Trophoblast cell (in vitro differentiated cells and primary cell): ENCODE measurements around the gene EFCAB5.

Experiments used
- DNase-seq, 2 donors: peaks; one replicate each; pipeline ENCODE4 v3.0.0-alpha.2; 2016
- H2AFZ ChIP-seq: 2 replicates; pipeline ENCODE4 v1.6.1; 2013; ENCODE audit warnings: low read length, moderate library complexity, mild to moderate bottlenecking; ENCODE audit not compliant: insufficient read depth, poor library complexity
- H2AK5ac ChIP-seq: 2 replicates; pipeline ENCODE4 v1.6.1; 2013; ENCODE audit warnings: mild to moderate bottlenecking, low read length
- H2BK120ac ChIP-seq: 2 replicates; pipeline ENCODE4 v1.6.1; 2013; ENCODE audit warnings: low read length, mild to moderate bottlenecking, moderate library complexity; ENCODE audit not compliant: insufficient read depth, poor library complexity
- H2BK12ac ChIP-seq: 2 replicates; pipeline ENCODE4 v1.6.1; 2013; ENCODE audit warnings: mild to moderate bottlenecking, low read length, moderate library complexity
- H2BK5ac ChIP-seq: 2 replicates; pipeline ENCODE4 v1.6.1; 2013; ENCODE audit warnings: low read length, low read depth, moderate library complexity, mild to moderate bottlenecking; ENCODE audit not compliant: poor library complexity
- H3K14ac ChIP-seq: 2 replicates; pipeline ENCODE4 v1.6.1; 2013; ENCODE audit warnings: mild to moderate bottlenecking, low read length
- H3K18ac ChIP-seq: 2 replicates; pipeline ENCODE4 v1.6.1; 2013; ENCODE audit warnings: mild to moderate bottlenecking, low read length
- H3K23ac ChIP-seq: 2 replicates; pipeline ENCODE4 v1.6.1; 2013; ENCODE audit warnings: low read length
- H3K27ac ChIP-seq: 2 replicates; pipeline ENCODE4 v1.5.1; 2013; ENCODE audit warnings: low read depth, mild to moderate bottlenecking, inconsistent platforms, low read length, moderate library complexity
- H3K27me3 ChIP-seq: 2 replicates; pipeline ENCODE4 v1.6.1; 2013; ENCODE audit warnings: inconsistent platforms, mild to moderate bottlenecking, low read length, moderate library complexity; ENCODE audit not compliant: insufficient read depth
- H3K36me3 ChIP-seq, 2 experiments: 1 replicate in 1 of 2; 2 replicates in 1 of 2; pipeline ENCODE4 v1.6.1; 2013; ENCODE audit warnings: low read length in 2 of 2, mild to moderate bottlenecking in 2 of 2, moderate library complexity in 1 of 2; ENCODE audit not compliant: insufficient read depth in 2 of 2, control insufficient read depth in 1 of 2
- H3K4ac ChIP-seq: 2 replicates; pipeline ENCODE4 v1.6.1; 2013; ENCODE audit warnings: low read depth, mild to moderate bottlenecking, low read length, moderate library complexity
- H3K4me1 ChIP-seq, 2 experiments: 1 replicate in 1 of 2; 2 replicates in 1 of 2; pipeline ENCODE4 v1.6.1; 2013; ENCODE audit warnings: low read length in 2 of 2, mild to moderate bottlenecking in 2 of 2, moderate library complexity in 1 of 2; ENCODE audit not compliant: insufficient read depth in 2 of 2, control insufficient read depth in 1 of 2
- H3K4me2 ChIP-seq: 2 replicates; pipeline ENCODE4 v1.6.1; 2013; ENCODE audit warnings: inconsistent platforms, mild to moderate bottlenecking, low read length, moderate library complexity
- H3K4me3 ChIP-seq: 2 replicates; pipeline ENCODE4 v1.5.1; 2013; ENCODE audit warnings: mild to moderate bottlenecking, low read depth, low read length, inconsistent platforms
- H3K79me1 ChIP-seq: one replicate; pipeline ENCODE4 v1.6.1; 2013; ENCODE audit warnings: low read length
- H3K79me2 ChIP-seq: 2 replicates; pipeline ENCODE4 v1.6.1; 2013; ENCODE audit warnings: low read length, mild to moderate bottlenecking; ENCODE audit not compliant: control insufficient read depth, insufficient read depth, poor library complexity
- H3K9ac ChIP-seq: 2 replicates; pipeline ENCODE4 v1.6.1; 2013; ENCODE audit warnings: mild to moderate bottlenecking, low read length
- H3K9me3 ChIP-seq: 2 replicates; pipeline ENCODE4 v1.6.1; 2013; ENCODE audit warnings: low read depth, mild to moderate bottlenecking, control low read depth, inconsistent platforms, low read length; ENCODE audit not compliant: insufficient read depth
- H4K12ac ChIP-seq: 2 replicates; pipeline ENCODE4 v1.6.1; 2013; ENCODE audit warnings: low read depth, mild to moderate bottlenecking, low read length, moderate library complexity
- H4K8ac ChIP-seq: 2 replicates; pipeline ENCODE4 v1.6.1; 2013; ENCODE audit warnings: low read depth, mild to moderate bottlenecking, low read length, moderate library complexity
- H4K91ac ChIP-seq: one replicate; pipeline ENCODE4 v1.6.1; 2013; ENCODE audit warnings: low read depth, mild to moderate bottlenecking, low read length, moderate library complexity
- WGBS: extraction: QIAGEN DNeasy Blood & Tissue Kit; methylation state at CpG from one replicate; pipeline ENCODE4 v1.1.7; 2013; ENCODE audit warnings: missing lambda C conversion rate; ENCODE audit not compliant: insufficient read length, insufficient coverage; ENCODE audit errors: extremely low coverage; 5-methylcytosine and 5-hydroxymethylcytosine counted together

EFCAB5 gene

GRCh38 chr17:29996458-29996857 lies 55.0 kb downstream of the EFCAB5 start:
- H4K91ac ChIP-seq, result no peak overlapping the region
- no peak overlapping the region for H3K4me3 ChIP-seq
- H4K12ac ChIP-seq, result no peak overlapping the region
- H2BK12ac ChIP-seq, result no peak overlapping the region
- no peak overlapping the region for H2BK5ac ChIP-seq
- no peak overlapping the region for H2AK5ac ChIP-seq
- H2AFZ ChIP-seq, result no peak overlapping the region
- H3K79me2 ChIP-seq, result no peaks in the 10 kb centered on the region
- H3K23ac ChIP-seq, result no peak overlapping the region
- H3K4ac ChIP-seq, result no peak overlapping the region
- peaks cover 0 to 2% of the 10 kb centered on the region in 2 experiments for H3K4me1 ChIP-seq
- H3K27ac ChIP-seq, result no peak overlapping the region
- DNase-seq, result no peak
- no peak overlapping the region for H3K14ac ChIP-seq
- WGBS, result no CpG with 5 or more reads among the region's 3 CpGs
- no peak overlapping the region for H4K8ac ChIP-seq
- H3K79me1 ChIP-seq, result no peaks in the 10 kb centered on the region
- H3K9ac ChIP-seq, result no peak overlapping the region
- H3K18ac ChIP-seq, result no peak overlapping the region
- H3K4me2 ChIP-seq, result no peak overlapping the region
- H3K36me3 ChIP-seq, result no peaks in the 10 kb centered on the region
- H3K27me3 ChIP-seq, result no peaks in the 10 kb centered on the region
- H2BK120ac ChIP-seq, result no peak overlapping the region
- peaks cover under 1% of the 10 kb centered on the region for H3K9me3 ChIP-seq

- Histone ChIP-seq H3K4me2 (no peak overlapping the region), H3K27me3 (no peaks in the 10 kb centered on the region), H2BK120ac (no peak overlapping the region), H2AFZ (no peak overlapping the region), H4K12ac (no peak overlapping the region), H3K4me3 (no peak overlapping the region), H3K79me2 (no peaks in the 10 kb centered on the region), H3K4ac (no peak overlapping the region), H4K91ac (no peak overlapping the region), H2BK12ac (no peak overlapping the region), H2AK5ac (no peak overlapping the region), H3K4me1 (peaks cover 0 to 2% of the 10 kb centered on the region in 2 experiments), H2BK5ac (no peak overlapping the region), H4K8ac (no peak overlapping the region), H3K36me3 (no peaks in the 10 kb centered on the region), H3K14ac (no peak overlapping the region), H3K27ac (no peak overlapping the region), H3K18ac (no peak overlapping the region), H3K9me3 (no peaks in the 10 kb centered on the region), H3K79me1 (peaks cover 8% of the 10 kb centered on the region), H3K9ac (no peak overlapping the region), H3K23ac (no peak overlapping the region)
- DNase-seq, result no peak
- no CpG with 5 or more reads among the region's 3 CpGs for WGBS
Measured at GRCh38 chr17:30000001-30000754, 58.7 kb downstream of the EFCAB5 start.

GRCh38 chr17:30000755-30001257 lies 59.4 kb downstream of the EFCAB5 start:
- Histone ChIP-seq H3K27me3 (no peaks in the 10 kb centered on the region), H3K79me1 (peaks cover 8% of the 10 kb centered on the region), H3K4me2 (no peak overlapping the region), H2BK120ac (no peak overlapping the region), H3K4me3 (no peak overlapping the region), H3K36me3 (no peaks in the 10 kb centered on the region), H2BK12ac (no peak overlapping the region), H3K9ac (no peak overlapping the region), H2AFZ (no peak overlapping the region), H3K79me2 (no peaks in the 10 kb centered on the region), H3K9me3 (no peaks in the 10 kb centered on the region), H3K14ac (no peak overlapping the region), H3K27ac (no peak overlapping the region), H3K23ac (no peak overlapping the region), H4K12ac (no peak overlapping the region), H3K4ac (no peak overlapping the region), H2BK5ac (no peak overlapping the region), H4K8ac (no peak overlapping the region), H2AK5ac (no peak overlapping the region), H3K4me1 (peaks cover 0 to 4% of the 10 kb centered on the region in 2 experiments), H3K18ac (no peak overlapping the region), H4K91ac (no peak overlapping the region)
- no peak for DNase-seq
- no CpG with 5 or more reads among the region's 2 CpGs for WGBS

GRCh38 chr17:30002088-30002487 lies 60.7 kb downstream of the EFCAB5 start:
- Histone ChIP-seq H3K27ac (no peak overlapping the region), H3K36me3 (no peaks in the 10 kb centered on the region), H2BK12ac (no peak overlapping the region), H2BK120ac (no peak overlapping the region), H3K23ac (no peak overlapping the region), H4K12ac (no peak overlapping the region), H3K79me2 (no peaks in the 10 kb centered on the region), H2AFZ (no peak overlapping the region), H4K91ac (no peak overlapping the region), H3K27me3 (no peaks in the 10 kb centered on the region), H3K4me3 (no peak overlapping the region), H4K8ac (no peak overlapping the region), H3K9me3 (no peaks in the 10 kb centered on the region), H2AK5ac (no peak overlapping the region), H3K4me1 (peaks cover 0 to 4% of the 10 kb centered on the region in 2 experiments), H3K4me2 (no peak overlapping the region), H3K79me1 (peaks cover 10% of the 10 kb centered on the region), H2BK5ac (no peak overlapping the region), H3K4ac (no peak overlapping the region), H3K14ac (no peak overlapping the region), H3K18ac (no peak overlapping the region), H3K9ac (no peak overlapping the region)
- no peak for DNase-seq
